NCI-H2227 treated with DMSO at 0.1 percent for 48 hours (cell line): ENCODE measurements around the gene PSMC3IP.

Source experiments
- DNase-seq: peaks from one replicate; lab custom pipeline; 2025; lab: John Stamatoyannopoulos, UW

PSMC3IP gene

DNA sequence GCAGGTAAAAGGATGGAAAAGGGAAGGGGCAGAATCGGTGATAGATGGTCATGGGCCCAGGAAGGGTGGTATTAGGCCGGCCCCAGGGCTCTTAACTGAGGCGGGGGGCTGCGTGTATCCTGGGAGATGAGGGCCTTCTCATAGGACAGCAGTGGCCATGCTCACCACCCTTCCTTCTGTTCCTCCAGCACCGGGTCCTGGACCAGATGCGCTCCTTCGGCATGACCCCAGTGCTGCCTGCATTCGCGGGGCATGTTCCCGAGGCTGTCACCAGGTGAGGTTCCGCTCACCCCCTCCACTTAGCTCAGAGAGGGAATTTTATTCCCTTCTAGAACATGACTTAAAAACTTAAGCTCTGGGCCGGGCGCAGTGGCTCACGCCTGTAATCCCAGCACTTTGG is 39.0 kb downstream of the PSMC3IP start:
- DNase-seq: no peak

- no peak for DNase-seq
Measured at GRCh38 chr17:42537826-42538451, 39.6 kb downstream of the PSMC3IP start.

- DNase-seq: no peak
Measured at GRCh38 chr17:42537156-42537805, 40.2 kb downstream of the PSMC3IP start.

- DNase-seq: peak; percentile 66
Measured at GRCh38 chr17:42536372-42537155, 41.0 kb downstream of the PSMC3IP start.

DNA sequence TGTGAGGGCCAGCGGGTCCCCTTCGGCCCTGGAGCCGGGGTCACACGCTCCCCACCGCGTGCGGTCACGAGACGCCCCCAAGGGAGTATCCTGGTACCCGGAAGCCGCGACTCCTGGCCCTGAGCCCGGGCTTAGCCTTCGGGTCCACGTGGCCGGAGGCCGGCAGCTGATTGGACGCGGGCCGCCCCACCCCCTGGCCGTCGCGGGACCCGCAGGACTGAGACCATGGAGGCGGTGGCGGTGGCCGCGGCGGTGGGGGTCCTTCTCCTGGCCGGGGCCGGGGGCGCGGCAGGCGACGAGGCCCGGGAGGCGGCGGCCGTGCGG is 41.5 kb downstream of the PSMC3IP start, which contains the start of gene NAGLU:
NAGLU (plus strand) TSS at position 194 of the 324 bp plus-strand sequence; CDS start at position 226, 32 bp downstream.
- DNase-seq: peak; percentile 79

- DNase-seq: peak; percentile 79
Measured at GRCh38 chr17:42535155-42536047, 42.1 kb downstream of the PSMC3IP start.

DNA sequence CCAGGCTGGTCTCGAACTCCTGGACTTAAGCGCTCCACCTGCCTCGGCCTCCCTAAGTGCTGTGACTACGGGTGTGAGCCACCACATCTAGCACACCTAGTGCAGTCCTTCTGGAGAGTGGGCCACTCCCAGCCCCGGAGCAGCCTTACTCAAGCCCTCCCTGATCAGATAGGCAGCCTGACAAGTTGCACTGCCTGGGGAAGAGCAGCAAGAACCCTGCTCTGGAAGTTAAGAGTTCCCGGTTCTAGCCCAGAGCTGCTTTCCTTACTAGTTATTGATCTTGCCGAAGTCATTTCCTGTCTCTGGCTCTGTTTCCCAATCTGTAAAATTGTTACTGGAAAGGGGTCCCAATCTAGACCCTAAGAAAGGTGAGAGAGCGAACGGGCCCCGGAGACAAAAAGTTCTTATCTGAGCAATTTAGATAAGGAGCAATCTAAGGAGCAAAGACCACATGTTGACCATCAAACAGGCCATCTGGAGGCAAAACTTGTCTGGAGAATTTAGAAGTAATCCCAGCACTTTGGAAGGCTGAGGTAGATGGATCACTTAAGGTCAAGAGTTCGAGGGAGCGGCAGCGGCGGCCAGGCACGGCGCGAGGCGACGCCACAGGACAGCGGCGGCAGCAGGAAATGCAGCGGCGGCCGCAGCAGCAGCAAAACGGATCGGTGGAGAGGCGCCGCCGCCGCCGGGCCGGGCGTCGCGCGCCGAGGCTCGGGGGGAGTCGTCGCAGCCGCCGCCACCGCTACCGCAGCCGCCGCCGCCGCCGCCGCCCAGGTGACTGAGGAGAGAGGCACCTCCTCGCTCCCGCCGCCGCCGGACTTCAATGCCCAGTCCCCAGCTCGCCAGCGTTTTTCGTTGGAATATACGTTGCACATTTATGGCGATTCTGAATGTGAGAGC is 45.8 kb downstream of the PSMC3IP start:
- peak; percentile 61 for DNase-seq

DNA sequence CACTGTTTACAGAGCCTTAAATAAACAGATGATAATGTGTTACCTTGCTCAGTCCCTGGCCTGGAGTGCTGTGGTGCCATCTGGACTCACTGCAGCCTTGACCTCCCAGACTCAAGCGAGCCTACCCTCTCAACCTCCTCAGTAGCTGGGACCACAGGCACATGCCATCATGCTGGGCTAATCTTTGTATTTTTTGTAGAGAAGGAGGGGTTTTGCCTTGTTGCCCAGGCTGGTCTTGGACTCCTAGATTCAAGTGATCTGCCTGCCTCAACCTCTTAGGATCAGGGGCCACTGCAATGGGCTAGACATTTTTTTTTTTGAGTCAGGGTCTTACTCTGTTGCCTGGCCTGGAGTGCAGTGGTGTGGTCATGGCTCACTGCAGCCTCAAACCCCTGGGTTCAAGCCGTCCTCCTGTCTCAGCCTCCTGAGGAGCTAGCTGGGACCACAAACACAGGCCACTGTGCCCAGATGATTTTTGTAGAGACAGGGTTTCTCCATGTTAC is 46.5 kb downstream of the PSMC3IP start:
- DNase-seq: peak; percentile 8

- DNase-seq: no peak
Measured at GRCh38 chr17:42529061-42529460, 48.5 kb downstream of the PSMC3IP start.

- no peak for DNase-seq
Measured at GRCh38 chr17:42527932-42528331, 49.6 kb downstream of the PSMC3IP start.

DNA sequence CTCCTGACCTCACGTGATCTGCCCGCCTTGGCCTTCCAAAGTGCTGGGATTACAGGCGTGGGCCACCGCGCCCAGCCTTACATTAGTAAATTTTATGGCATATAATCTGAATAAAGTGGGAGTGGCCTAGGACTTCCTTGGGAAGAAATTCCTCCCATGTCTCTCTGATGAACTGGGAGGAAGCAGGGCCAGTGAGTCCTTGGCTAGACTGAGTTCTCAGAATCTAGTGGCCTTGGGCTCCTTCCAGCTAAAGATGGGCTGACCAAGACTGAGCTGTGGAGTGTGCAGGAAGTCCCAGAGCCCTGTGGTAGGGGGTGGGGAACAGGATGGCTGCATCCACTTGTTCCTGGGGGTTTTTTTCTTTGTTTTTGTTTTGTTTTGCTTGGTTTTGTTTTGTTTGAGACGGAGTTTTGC is 51.5 kb downstream of the PSMC3IP start:
- no peak for DNase-seq

DNA sequence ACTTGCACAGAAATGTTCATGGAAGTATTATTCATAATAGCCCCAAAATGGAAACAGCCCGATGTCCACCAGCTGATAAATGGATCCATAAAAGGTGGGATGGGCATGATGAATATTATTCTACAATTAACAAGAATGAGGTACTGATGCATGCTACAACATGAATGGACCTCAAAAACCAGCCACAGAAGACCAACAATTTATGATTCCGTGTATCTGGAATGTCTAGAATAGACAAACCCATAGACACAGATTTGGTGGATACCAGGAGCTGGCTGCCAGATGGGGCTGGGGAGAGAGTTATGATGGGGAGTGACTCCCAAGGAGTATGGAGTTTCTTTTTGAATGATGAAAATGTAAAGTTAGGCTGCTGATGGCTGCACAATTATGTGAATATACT is 52.3 kb downstream of the PSMC3IP start:
- no peak for DNase-seq

DNA sequence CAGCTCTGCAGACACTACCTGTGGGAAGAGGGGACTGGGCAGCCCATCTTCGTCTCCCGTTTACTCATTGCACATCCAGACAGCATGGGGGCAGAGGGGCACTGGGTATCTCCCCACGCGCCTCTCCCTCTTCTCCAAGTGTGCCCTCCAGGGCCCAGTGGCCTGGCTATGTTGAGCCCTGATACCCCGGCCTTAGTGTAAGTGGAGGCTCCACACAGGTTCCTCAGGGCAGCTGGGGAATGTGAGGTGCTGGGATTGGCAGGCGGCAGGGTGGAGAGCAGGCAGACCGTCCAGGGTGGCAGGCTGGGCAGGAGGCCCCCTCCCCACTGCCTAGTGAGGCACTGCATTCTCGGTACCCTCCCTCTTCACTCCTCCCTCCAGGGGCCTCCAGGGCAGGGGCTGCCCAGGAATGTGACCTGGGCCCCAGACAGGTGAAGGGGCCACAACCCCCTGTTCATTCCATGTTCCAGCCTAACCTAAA is 54.7 kb downstream of the PSMC3IP start:
- DNase-seq: no peak
